Measurements from ENCODE around the gene LSS.

Gene LSS

GRCh38 chr21:46168659-46169386 is 59.8 kb downstream of the LSS start:
- no peak for DNase-seq (ENCODE audit: low read depth in 2 of 2)

- DNase-seq (ENCODE audit: low read depth in 2 of 2): no peak
Observed at GRCh38 chr21:46168238-46168637, 60.3 kb downstream of the LSS start.

GRCh38 chr21:46165098-46165497 is 63.5 kb downstream of the LSS start:
- DNase-seq (ENCODE audit: low read depth in 2 of 2): no peak

DNA sequence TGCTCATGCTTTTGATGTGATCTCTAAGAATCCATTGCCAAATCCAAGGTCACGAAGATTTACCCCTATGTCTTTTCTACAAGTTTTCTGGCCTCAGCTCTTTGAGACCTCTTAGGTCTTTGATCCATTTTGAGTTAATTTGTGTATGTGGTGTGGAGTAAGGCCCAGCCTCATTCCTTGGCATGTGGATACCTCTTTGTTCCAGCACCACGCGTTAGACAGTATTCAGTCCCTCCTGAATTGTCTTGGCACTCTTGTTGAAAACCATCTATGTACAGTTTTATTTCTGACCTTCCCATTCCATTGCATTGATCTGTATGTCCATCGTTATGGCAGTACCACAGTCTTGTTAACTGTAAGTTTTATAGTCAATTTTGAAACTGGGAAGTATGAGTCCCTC is 65.2 kb downstream of the LSS start:
- no peak for DNase-seq (ENCODE audit: low read depth in 2 of 2)

- no peak for DNase-seq (ENCODE audit: low read depth in 2 of 2)
Observed at GRCh38 chr21:46161633-46162592, 66.7 kb downstream of the LSS start.

DNA sequence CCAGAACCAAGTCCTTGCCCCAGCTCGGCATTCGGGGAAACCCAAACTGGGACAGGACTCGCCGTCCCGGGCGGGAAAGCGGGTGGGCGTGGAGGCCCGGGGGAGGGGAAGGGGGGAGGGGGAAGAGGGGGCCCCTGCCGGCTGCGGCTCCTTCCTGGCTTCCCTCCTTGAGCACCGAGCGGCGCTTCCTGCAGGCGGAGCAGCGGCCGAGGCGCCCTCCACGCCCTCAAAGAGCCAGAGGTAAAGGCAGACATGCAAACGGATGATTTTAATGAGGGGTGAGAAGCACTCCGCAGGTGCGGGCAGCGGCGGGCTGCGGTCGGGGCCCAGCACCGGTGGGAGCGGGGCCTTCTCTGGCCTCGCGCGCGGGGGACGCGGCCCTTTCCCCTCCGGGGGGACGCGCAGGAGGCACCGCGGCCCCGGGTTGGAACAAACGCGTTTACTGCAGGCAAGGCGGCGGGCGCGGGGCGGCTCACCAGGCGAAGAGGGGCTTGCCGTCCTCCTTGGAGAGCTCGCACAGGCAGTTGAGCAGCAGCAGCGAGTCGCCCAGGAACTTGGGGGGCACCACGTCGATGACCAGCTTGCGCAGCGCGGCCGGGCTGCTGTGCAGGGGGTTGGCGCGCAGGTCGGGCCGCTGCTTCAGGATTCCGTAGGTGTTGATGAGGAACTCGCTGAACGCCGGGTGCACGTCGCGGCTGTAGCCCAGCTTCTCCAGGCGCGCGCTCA is 67.5 kb downstream of the LSS start:
- DNase-seq (ENCODE audit: low read depth in 2 of 2): no peak

GRCh38 chr21:46160657-46160906 is 68.0 kb downstream of the LSS start:
- DNase-seq (ENCODE audit: low read depth in 2 of 2): no peak

GRCh38 chr21:46159841-46160656 is 68.5 kb downstream of the LSS start:
- no peak for DNase-seq (ENCODE audit: low read depth in 2 of 2)

- no peak for DNase-seq (ENCODE audit: low read depth in 2 of 2)
Observed at GRCh38 chr21:46159390-46159789, 69.2 kb downstream of the LSS start.

DNA sequence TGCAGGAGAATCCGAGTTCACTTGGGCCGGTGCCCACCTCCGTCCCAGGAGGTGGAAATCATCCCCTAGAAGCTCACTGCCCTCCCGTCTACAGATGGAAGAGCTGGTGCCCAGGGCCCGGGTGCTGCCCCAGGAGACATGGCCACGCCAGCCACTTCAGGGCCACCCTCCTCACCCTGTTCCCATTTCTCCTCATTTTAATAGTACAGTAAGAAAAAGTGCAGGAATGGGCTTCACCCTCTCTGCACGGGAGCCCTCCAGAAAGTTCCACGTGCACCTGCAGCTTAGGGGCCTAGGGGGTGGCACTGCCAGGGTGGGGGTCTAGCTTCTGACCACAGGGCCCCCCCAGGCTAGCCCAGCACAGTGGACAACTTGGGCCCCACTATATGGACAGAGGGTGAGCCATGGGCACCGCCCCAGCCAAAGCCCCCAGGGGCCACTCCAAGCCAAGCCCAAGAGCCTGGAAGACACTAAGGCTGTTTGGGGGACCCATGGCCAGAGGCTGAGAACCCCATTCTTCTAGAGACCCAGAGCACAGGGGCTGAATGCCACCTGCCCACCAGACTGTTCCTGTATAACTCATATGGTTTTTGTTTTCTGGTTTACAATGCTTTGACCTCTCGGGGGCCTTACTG is 69.8 kb downstream of the LSS start:
- no peak for DNase-seq (ENCODE audit: low read depth in 2 of 2)

GRCh38 chr21:46157987-46158451 is 70.6 kb downstream of the LSS start:
- no peak for DNase-seq (ENCODE audit: low read depth in 2 of 2)

DNA sequence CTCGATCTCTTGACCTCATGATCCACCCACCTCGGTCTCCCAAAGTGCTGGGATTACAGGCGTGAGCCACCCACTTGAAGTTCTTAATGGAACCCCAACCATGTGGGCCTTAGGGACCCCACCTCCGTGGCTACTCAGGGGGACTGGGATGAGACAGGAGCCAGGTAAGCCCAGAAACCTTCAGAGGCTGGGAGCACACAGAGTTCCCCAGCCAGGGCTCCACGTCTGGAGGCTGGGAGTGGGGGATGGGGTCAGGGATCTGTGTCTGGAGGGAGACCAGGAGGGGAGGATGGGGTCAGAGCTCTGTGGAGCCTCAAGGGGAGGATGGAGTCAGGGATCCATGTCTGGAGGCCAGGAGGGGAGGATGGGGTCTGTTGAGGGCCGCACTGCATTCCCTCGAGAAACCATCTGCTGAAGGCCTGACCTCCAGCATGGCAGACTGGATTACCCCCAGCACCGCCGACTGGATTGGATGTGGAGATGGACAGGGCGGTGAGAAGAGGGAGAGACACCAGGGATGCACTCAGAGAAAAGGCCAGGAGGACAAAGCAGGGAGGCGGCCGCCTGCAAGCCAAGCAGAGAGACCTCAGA is 71.1 kb downstream of the LSS start:
- DNase-seq (ENCODE audit: low read depth in 2 of 2): no peak

- DNase-seq (ENCODE audit: low read depth in 2 of 2): no peak
Observed at GRCh38 chr21:46156678-46157077, 71.9 kb downstream of the LSS start.

- DNase-seq (ENCODE audit: low read depth in 2 of 2): no peak
Observed at GRCh38 chr21:46156378-46156645, 72.3 kb downstream of the LSS start.

DNA sequence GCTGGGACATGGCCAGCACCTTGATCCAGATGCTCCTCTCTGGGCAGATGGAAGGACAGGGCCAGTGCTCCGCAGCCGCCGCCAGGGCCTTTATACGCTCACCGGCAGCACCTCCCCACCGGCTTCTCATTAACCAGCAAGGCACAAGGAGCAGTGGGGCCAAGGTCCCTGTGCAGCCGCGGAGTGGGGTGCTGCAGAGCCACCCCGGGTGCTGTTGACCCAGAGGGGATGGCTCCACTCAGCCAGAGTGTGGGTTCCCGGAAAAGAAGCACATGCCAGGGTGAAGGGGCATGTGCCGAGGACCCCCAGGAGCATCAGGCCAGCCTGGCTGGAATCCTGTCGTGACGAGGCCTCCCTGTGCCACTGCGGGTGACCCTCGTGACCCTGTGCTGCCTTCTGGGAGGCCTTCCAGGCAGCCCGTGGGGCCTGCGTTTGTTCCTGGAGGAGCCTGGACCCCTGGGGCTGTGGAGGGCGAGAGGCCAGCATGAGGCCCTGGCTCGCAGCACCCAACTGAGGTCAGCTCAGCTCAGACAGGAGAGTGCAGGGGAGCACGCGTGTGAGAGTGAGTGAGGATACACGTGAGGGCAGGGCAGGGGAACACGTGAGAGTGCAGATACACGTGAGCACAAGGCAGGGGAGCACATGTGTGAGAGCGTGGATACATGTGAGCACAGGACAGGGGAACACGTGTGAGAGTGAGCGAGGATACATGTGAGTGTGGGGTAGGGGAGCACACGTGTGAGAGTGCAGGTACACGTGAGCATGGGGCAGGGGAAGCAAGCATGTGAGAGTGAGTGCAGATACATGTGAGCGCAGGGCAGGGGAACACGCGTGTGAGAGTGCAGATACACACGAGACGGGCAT is 72.8 kb downstream of the LSS start, which contains the start of gene FTCD:
FTCD (minus strand) TSS at position 66 of the 864 bp plus-strand sequence; CDS start at position 10, 56 bp downstream.
- DNase-seq (ENCODE audit: low read depth in 2 of 2): no peak

- DNase-seq (ENCODE audit: low read depth in 2 of 2): no peak
Observed at GRCh38 chr21:46154955-46155513, 73.5 kb downstream of the LSS start.

- DNase-seq (ENCODE audit: low read depth in 2 of 2): no peak
Observed at GRCh38 chr21:46154155-46154954, 74.2 kb downstream of the LSS start.

DNA sequence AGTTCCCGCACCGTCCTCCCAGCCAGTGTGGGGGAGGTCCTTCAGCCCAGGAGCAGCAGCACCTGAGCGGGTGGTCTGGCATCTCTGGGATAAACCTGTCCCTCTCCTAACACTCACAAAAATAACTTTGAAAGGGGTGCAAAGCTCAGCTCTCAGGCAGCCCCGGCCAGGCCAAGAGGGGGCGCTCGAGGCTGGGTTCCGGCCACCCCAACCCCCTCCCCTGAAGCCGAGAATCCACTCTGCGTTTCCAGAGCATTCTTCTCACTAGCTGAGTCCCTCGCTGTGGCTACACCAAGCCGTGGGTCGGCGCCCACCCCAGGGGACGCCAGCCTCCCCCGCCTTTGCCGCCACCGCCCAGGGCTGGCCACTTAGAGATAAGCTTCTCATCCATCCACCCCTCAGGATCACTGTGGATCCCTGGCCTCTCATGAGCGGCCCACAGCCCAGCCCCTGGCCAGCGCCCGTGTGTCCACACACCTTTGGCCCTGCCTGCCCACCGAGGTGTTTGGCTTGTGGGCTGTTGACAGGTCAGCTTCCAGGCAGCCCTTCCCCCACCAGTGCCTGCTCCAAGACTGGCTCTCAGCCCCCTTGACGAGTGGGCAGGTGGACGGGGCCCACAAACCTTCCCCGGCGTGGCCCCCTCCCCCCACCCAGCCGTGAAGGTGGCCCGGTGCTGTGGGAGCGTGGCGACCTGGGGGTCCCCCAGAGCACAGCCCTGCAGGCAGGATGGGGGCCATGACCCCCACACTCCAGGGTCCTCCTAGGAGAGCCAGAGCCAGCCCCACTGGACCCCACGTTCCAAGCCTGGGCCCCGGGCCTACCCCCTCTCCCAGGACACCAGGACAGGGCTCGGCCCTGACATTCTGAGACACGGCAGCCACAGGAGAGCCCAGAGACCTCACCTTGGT is 75.1 kb downstream of the LSS start:
- DNase-seq (ENCODE audit: low read depth in 2 of 2): peak in 1 of 2 donors; percentile 42

All from stimulated activated CD8-positive, alpha-beta memory T cell treated with anti-CD3 and anti-CD28 coated beads, Interleukin-15, amount 100 ng/mL, for 48 hours (primary cell).